ENCODE results near the gene MYL4. TPM values are rescaled to one million over a fixed set of nuclear protein-coding genes. Genes with fewer than 3 reads are reported as not detected.
"Not testable (repeated sequence)": the region's sequence is repeated elsewhere in the genome, so short reads cannot be mapped to it uniquely, and the experiment has no call there.

Gene MYL4
- total and polyA plus RNA-seq, 3 experiments from 2014 or later, result not detected

GRCh38 chr17:47217279-47217678 is 8.1 kb downstream of the MYL4 start:
- H3K27me3 ChIP-seq (ENCODE audit: insufficient read depth, low read length, poor library complexity, severe bottlenecking); H3K4me3 ChIP-seq (ENCODE audit: low read length); H3K36me3 Mint-ChIP-seq; H3K27ac ChIP-seq (ENCODE audit: low read depth, low read length); H3K9me3 Mint-ChIP-seq; H3K36me3 ChIP-seq (ENCODE audit: insufficient read depth, low read length); H3K9me3 ChIP-seq (ENCODE audit: low read length); H3K27me3 Mint-ChIP-seq: not testable (repeated sequence)
- Mint-ChIP-seq H3K4me3 (peak overlapping the region; percentile 13 to 67 (median 43)), H3K4me1 (peaks cover 48 to 58% (median 55%) of the 10 kb centered on the region in 3 donors), H3K27ac (peak overlapping the region; percentile 51 to 86 (median 77))
- POLR2A ChIA-PET, result interaction anchor here (0.5 to 1.0 kb wide), 3 partner anchors 11 to 476 kb away, joined by 3 read pairs; no protein-coding TSS in a partner anchor
- DNase-seq, result peak in 2 of 5 donors; percentile 52 to 69
- peaks cover 49% of the 10 kb centered on the region for H3K4me1 ChIP-seq (ENCODE audit: insufficient read depth, low read length)
- CTCF ChIA-PET, result interaction anchor here (1.0 kb wide), 1 partner anchor 13 kb away, joined by 3 read pairs; no protein-coding TSS in a partner anchor

- no peaks in the 10 kb centered on the region for H3K27me3 Mint-ChIP-seq
- no peaks in the 10 kb centered on the region for H3K27me3 ChIP-seq (ENCODE audit: insufficient read depth, low read length, poor library complexity, severe bottlenecking)
- peaks cover 50 to 59% (median 58%) of the 10 kb centered on the region in 3 donors for H3K4me1 Mint-ChIP-seq
- DNase-seq, result no peak
- H3K36me3 ChIP-seq (ENCODE audit: insufficient read depth, low read length), result no peaks in the 10 kb centered on the region
- H3K27ac ChIP-seq (ENCODE audit: low read depth, low read length), result peak overlapping the region; percentile 28
- H3K27ac Mint-ChIP-seq, result peak overlapping the region; percentile 38 to 97 (median 78)
- no peaks in the 10 kb centered on the region for H3K36me3 Mint-ChIP-seq
- ChIA-PET CTCF (interaction anchor here (1.5 to 2.6 kb wide), 3 partner anchors 11 to 14 kb away, joined by 3 to 24 read pairs (median 8); no protein-coding TSS in a partner anchor), POLR2A (no interaction called here)
- H3K4me3 ChIP-seq (ENCODE audit: low read length), result no peak overlapping the region
- peak overlapping the region in 6 of 7 donors; percentile 29 to 77 (median 62) for H3K4me3 Mint-ChIP-seq
- H3K4me1 ChIP-seq (ENCODE audit: insufficient read depth, low read length), result peaks cover 49% of the 10 kb centered on the region
- peaks cover 0 to 2% (median 0%) of the 10 kb centered on the region in 5 donors for H3K9me3 Mint-ChIP-seq
- H3K9me3 ChIP-seq (ENCODE audit: low read length), result no peaks in the 10 kb centered on the region
Measured at GRCh38 chr17:47218896-47219430, 9.8 kb downstream of the MYL4 start.

GRCh38 chr17:47219621-47220475 is 10.7 kb downstream of the MYL4 start:
- DNase-seq, result no peak
- Histone ChIP-seq H3K27me3 (ENCODE audit: insufficient read depth, low read length, poor library complexity, severe bottlenecking) (no peaks in the 10 kb centered on the region), H3K4me1 (ENCODE audit: insufficient read depth, low read length) (peaks cover 49% of the 10 kb centered on the region), H3K36me3 (ENCODE audit: insufficient read depth, low read length) (no peaks in the 10 kb centered on the region), H3K4me3 (ENCODE audit: low read length) (no peak overlapping the region), H3K9me3 (ENCODE audit: low read length) (no peaks in the 10 kb centered on the region), H3K27ac (ENCODE audit: low read depth, low read length) (peak overlapping the region; percentile 48)
- Mint-ChIP-seq H3K4me1 (peaks cover 50 to 59% (median 58%) of the 10 kb centered on the region in 3 donors), H3K27ac (peak overlapping the region; percentile 62 to 98 (median 90)), H3K27me3 (no peaks in the 10 kb centered on the region), H3K9me3 (peaks cover 0 to 3% (median 0%) of the 10 kb centered on the region in 5 donors), H3K4me3 (peak overlapping the region; percentile 17 to 77 (median 71)), H3K36me3 (no peaks in the 10 kb centered on the region)
- POLR2A ChIA-PET, result no interaction called here
- CTCF ChIA-PET, result interaction anchor here (0.9 to 2.6 kb wide), 4 partner anchors 10 to 19 kb away, joined by 3 to 24 read pairs (median 6); no protein-coding TSS in a partner anchor

GRCh38 chr17:47220531-47220999 is 11.4 kb downstream of the MYL4 start:
- Mint-ChIP-seq H3K4me1 (peaks cover 50 to 59% (median 58%) of the 10 kb centered on the region in 3 donors), H3K9me3 (peaks cover 0 to 3% (median 0%) of the 10 kb centered on the region in 5 donors), H3K36me3 (no peaks in the 10 kb centered on the region), H3K27ac (peak overlapping the region; percentile 62 to 98 (median 90)), H3K4me3 (peak overlapping the region; percentile 17 to 77 (median 69)), H3K27me3 (no peaks in the 10 kb centered on the region)
- H3K4me3 ChIP-seq (ENCODE audit: low read length), result no peak overlapping the region
- ChIA-PET CTCF (interaction anchor here (0.9 to 2.6 kb wide), 2 partner anchors 9 to 20 kb away, joined by 4 to 24 read pairs; no protein-coding TSS in a partner anchor), POLR2A (no interaction called here)
- H3K27ac ChIP-seq (ENCODE audit: low read depth, low read length), result peak overlapping the region; percentile 48
- H3K36me3 ChIP-seq (ENCODE audit: insufficient read depth, low read length), result no peaks in the 10 kb centered on the region
- peak; percentile 20 to 64 (median 39) for DNase-seq
- no peaks in the 10 kb centered on the region for H3K9me3 ChIP-seq (ENCODE audit: low read length)
- H3K27me3 ChIP-seq (ENCODE audit: insufficient read depth, low read length, poor library complexity, severe bottlenecking), result no peaks in the 10 kb centered on the region
- H3K4me1 ChIP-seq (ENCODE audit: insufficient read depth, low read length), result peaks cover 49% of the 10 kb centered on the region

- H3K4me1 ChIP-seq (ENCODE audit: insufficient read depth, low read length), result peaks cover 49% of the 10 kb centered on the region
- no peaks in the 10 kb centered on the region for H3K27me3 ChIP-seq (ENCODE audit: insufficient read depth, low read length, poor library complexity, severe bottlenecking)
- Mint-ChIP-seq H3K36me3 (no peaks in the 10 kb centered on the region), H3K4me1 (peaks cover 47 to 56% (median 54%) of the 10 kb centered on the region in 3 donors), H3K9me3 (peaks cover 0 to 3% (median 0%) of the 10 kb centered on the region in 5 donors), H3K27ac (peak overlapping the region in 7 of 8 donors; percentile 3 to 92 (median 88)), H3K27me3 (no peaks in the 10 kb centered on the region), H3K4me3 (peak overlapping the region in 1 of 7 donors; percentile 59)
- H3K4me3 ChIP-seq (ENCODE audit: low read length), result no peak overlapping the region
- POLR2A ChIA-PET, result interaction anchor here (0.5 kb wide), 1 partner anchor 87 kb away, joined by 3 read pairs; no protein-coding TSS in a partner anchor
- no peaks in the 10 kb centered on the region for H3K36me3 ChIP-seq (ENCODE audit: insufficient read depth, low read length)
- H3K27ac ChIP-seq (ENCODE audit: low read depth, low read length), result no peak overlapping the region
- H3K9me3 ChIP-seq (ENCODE audit: low read length), result no peaks in the 10 kb centered on the region
- DNase-seq, result no peak
- CTCF ChIA-PET, result interaction anchor here (2.6 kb wide), 1 partner anchor 9 kb away, joined by 24 read pairs; no protein-coding TSS in a partner anchor
Measured at GRCh38 chr17:47221154-47221553, 12.0 kb downstream of the MYL4 start.

- Mint-ChIP-seq H3K27ac (peak overlapping the region in 5 of 8 donors; percentile 37 to 92 (median 85)), H3K27me3 (no peaks in the 10 kb centered on the region), H3K36me3 (no peaks in the 10 kb centered on the region), H3K9me3 (peaks cover 0 to 3% (median 0%) of the 10 kb centered on the region in 5 donors), H3K4me1 (peaks cover 41 to 49% (median 45%) of the 10 kb centered on the region in 3 donors), H3K4me3 (no peak overlapping the region)
- Histone ChIP-seq H3K27ac (ENCODE audit: low read depth, low read length) (no peak overlapping the region), H3K36me3 (ENCODE audit: insufficient read depth, low read length) (no peaks in the 10 kb centered on the region), H3K4me3 (ENCODE audit: low read length) (no peak overlapping the region), H3K27me3 (ENCODE audit: insufficient read depth, low read length, poor library complexity, severe bottlenecking) (no peaks in the 10 kb centered on the region), H3K9me3 (ENCODE audit: low read length) (no peaks in the 10 kb centered on the region), H3K4me1 (ENCODE audit: insufficient read depth, low read length) (peaks cover 43% of the 10 kb centered on the region)
- ChIA-PET CTCF (no interaction called here), POLR2A (no interaction called here)
- DNase-seq, result no peak
Measured at GRCh38 chr17:47222047-47222446, 12.9 kb downstream of the MYL4 start.

GRCh38 chr17:47223007-47223406 is 13.9 kb downstream of the MYL4 start:
- CTCF ChIA-PET, result interaction anchor here (1.0 kb wide), 1 partner anchor 9 kb away, joined by 3 read pairs; no protein-coding TSS in a partner anchor
- H3K9me3 ChIP-seq (ENCODE audit: low read length), result no peaks in the 10 kb centered on the region

More at GRCh38 chr17:47223007-47223406, 13.9 kb downstream of the MYL4 start:
- Histone ChIP-seq H3K36me3 (ENCODE audit: insufficient read depth, low read length) (no peaks in the 10 kb centered on the region), H3K27me3 (ENCODE audit: insufficient read depth, low read length, poor library complexity, severe bottlenecking) (no peaks in the 10 kb centered on the region), H3K27ac (ENCODE audit: low read depth, low read length) (no peak overlapping the region), H3K4me1 (ENCODE audit: insufficient read depth, low read length) (peaks cover 34% of the 10 kb centered on the region), H3K4me3 (ENCODE audit: low read length) (no peak overlapping the region)
- no peak for DNase-seq
- peaks cover 0 to 3% (median 0%) of the 10 kb centered on the region in 5 donors for H3K9me3 Mint-ChIP-seq
- H3K27me3 Mint-ChIP-seq, result no peaks in the 10 kb centered on the region
- peaks cover 36 to 42% (median 37%) of the 10 kb centered on the region in 3 donors for H3K4me1 Mint-ChIP-seq
- H3K36me3 Mint-ChIP-seq, result no peaks in the 10 kb centered on the region
- peak overlapping the region in 1 of 7 donors; percentile 74 for H3K4me3 Mint-ChIP-seq
- POLR2A ChIA-PET, result no interaction called here
- peak overlapping the region in 4 of 8 donors; percentile 21 to 57 (median 38) for H3K27ac Mint-ChIP-seq
